ENCODE measurements around the gene RCOR2.
"Not testable (repeated sequence)": the region's sequence is repeated elsewhere in the genome, so short reads cannot be mapped to it uniquely, and the experiment has no call there.

RCOR2 gene

DNA sequence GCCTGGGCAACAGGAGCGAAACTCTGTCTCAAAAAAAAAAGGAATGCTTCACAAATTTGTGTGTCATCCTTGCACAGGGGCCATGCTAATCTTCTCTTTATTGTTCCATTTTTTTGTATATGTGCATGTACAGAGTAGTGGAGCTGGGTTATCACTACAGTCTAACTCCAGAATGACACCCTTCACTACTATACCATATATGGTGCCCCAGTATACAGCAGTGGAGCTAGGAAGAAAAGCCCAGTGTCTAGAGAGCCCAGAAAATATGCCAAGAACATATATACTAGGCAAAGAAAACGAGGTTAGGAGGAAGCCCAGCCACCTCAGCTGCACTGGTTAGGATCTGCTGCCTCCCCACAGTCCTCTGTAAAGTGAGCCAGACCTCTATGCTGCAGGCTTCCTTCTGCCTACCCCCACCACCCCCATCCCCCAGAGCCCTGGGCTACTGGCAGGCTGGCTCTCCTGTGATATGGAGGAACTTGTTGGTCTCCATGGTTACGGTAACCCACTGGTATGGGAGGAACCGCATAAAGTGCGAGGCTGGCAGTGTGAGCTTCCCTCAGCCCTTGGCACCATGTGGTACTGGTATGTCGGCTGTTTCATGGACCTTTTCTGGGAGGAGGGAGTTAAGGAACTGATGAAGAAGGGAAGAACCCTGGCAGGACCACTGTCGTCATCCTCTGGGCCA lies 34.3 kb downstream of the RCOR2 start:
- DNase-seq: peak in 12 of 56 donors; percentile 19 to 48 (median 28)

DNA sequence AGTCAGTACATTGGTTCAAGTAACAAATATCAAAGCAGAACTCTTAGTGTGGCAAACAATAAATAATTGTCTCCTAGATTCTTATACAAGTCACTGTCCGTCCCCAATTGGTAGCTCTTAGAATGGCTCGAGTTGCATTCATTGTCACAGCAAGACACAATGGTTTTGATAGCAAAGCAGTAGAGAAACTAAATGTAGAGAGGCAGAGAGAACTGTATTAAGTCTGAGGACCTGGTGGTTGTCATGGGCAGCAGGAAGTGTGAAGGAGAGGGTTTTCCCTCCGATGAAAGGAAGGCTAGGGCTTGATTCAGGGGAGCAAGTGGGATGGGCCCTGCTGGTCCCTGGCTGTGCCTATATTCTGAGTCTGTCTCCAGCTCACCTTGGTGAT lies 36.6 kb downstream of the RCOR2 start:
- DNase-seq: peak in 3 of 56 donors; percentile 14 to 48 (median 44)

DNA sequence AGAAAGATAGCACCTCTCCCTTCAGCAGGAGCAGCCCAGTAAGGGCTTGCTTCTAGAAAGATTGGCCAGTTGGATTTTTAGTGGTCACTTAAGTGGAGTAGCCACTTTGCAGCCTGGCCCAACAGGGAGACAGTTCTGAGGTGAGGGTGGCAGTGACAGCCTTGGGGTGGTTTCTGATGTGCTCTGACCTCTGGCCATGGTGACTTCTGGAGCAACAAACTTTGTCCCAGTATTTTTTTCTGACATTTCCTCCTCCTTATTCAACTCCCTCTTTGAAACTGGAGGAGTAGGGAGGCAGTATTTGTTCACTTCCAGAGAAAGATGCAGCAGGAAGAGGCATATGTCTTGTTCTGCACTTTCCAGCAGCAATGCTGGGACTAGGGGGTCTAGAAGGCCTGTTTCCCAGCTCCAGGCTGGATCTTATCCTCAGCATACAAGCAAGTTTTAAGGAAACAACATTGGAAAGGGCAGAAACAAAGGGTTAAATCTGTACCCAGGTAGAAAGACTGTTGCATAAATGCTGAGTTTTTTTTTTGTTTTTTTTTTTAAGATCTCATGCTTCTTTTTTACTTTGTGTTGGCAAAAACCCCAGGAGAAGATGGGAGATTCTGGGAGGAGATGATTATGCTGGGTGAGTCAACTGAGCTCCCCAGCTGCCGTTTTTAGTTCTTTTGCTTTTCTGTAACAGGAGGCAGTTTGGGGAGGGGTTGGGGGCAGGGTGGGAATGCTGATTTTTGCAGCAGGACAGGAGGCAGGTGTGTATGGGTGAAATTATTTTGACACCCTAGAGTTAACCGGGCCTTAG lies 37.2 kb downstream of the RCOR2 start:
- peak in 3 of 56 donors; percentile 21 to 48 (median 44) for DNase-seq

DNA sequence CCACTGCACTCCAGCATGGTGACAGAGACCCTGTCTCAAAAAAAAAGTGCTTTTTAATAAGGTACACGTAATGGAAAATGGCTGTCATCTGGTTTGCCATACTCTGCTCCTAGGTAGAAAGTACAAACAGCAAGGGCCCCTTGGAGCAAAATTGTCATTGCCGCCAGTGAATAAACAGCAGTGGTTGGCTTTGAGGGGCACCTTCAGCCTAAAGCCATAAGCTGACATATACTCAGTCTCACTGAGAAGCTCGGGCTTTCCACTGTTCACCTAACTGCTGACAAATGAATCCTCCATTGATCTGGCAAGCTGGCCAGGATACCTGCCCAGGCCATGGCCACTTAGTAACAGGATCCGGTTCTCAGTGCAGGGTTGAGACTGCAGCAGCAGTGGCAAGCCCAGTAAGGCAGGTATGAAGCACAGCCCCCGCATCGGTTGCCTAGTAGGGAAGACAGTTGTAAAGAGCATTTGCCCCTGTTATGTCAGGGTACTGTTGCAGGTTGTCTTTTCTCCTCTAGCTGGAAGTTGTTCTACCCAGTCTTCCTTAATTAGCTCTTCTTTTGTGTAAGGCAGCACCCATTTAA lies 39.2 kb downstream of the RCOR2 start:
- no peak for DNase-seq

DNA sequence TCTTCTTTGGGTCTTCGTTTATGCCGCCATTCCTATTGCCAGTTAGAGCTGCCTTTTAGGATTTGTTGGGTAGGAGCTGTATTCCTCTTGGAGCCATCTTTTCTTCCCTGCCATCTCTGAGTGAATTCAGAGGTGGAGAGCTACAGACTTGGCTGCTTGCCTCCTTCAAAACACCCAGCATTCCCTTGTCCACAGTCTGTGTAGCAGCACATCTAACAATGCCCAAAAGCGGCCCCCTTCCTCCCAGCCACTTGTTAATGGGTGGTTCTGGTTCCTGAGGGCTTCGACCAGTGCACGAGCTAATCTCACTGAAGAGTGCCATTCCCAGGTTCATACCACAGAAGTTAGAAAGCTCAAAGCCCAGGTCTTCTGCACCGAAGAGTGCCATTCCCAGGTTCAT lies 40.3 kb downstream of the RCOR2 start:
- peak in 2 of 56 donors; percentile 10 to 23 for DNase-seq

DNA sequence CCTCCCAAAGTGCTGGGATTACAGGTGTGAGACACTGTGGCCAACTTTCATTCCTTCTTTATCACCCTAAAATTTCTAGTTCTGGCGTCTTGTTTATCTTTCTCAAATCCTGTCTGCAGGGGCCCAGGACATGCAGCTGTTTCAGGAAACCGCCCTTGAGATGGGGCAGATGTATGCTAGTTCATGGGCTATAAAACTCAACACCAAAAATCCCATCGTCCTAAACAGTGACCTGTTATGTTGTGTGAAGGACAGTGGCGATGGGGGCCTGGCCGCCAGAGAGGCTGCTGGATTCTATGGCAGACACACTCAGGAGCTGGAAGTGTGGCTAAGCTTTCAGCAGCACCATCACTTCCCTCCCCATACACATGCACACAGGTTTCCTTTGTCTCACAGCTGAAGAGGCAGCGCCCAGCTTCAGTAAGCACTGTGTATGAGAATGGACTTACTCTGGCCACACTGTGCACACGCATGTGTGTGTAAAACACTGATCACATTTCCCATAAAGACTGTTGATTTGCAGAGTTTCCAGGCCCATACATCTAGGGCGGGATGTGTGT lies 41.4 kb downstream of the RCOR2 start:
- DNase-seq: no peak

DNA sequence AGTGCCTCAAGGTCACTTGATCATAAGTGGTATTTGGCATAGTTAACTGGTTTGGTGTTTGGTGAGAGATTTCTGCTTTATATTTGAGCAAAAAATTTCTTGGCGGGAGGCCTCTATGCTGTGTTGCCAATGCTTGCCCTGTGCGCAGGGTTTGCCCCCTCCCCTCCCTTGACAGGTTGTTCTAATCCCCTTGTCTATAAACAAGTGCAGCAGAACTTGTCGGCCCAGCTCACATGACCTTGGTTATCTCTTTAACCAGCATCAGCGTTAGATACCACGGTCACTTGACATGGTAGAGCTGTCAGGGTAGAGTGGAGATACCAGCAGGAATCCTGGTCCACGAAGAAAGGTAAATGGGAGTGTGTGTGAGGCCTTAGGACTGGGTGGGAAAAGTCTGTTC lies 42.5 kb downstream of the RCOR2 start:
- DNase-seq: no peak

DNA sequence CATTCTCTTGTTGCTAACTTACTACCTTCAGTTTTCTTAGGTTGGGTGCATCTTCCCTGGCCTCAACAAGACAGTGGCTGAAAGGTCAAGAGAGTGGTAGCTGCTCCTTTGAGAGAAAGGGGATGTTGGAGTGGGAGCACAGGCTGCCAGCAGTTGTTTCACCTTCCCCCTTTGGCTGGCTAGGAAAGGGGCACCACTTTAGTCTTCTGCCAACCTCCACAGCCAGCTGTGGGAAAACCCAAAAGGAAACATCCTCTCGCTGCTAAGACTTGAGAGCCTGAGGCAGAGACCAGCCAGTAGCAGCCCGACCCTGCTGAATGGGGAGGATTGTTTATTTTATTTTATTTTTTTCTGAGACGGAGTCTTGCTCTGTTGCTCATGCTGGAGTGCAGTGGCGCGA lies 43.7 kb downstream of the RCOR2 start:
- DNase-seq: no peak

DNA sequence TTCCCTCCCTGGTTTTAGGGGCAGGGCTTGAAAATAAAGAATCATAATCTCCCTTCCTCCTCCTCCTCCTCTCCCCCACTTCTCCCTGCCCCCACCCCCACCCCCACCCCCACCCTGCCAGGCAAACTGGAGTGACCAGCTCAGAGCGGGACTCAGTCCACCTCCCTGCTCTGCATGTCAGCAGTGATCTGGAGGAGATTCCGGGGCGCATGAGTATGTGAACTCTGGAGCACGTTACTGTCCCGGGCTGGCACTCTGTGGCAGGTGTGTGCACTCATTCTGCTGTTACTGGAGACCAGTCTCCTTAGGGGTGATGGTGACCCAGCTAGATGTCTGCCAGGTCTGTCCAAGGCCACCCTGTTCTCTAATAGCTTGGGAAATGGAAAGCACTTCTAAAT lies 44.2 kb downstream of the RCOR2 start:
- no peak for DNase-seq

DNA sequence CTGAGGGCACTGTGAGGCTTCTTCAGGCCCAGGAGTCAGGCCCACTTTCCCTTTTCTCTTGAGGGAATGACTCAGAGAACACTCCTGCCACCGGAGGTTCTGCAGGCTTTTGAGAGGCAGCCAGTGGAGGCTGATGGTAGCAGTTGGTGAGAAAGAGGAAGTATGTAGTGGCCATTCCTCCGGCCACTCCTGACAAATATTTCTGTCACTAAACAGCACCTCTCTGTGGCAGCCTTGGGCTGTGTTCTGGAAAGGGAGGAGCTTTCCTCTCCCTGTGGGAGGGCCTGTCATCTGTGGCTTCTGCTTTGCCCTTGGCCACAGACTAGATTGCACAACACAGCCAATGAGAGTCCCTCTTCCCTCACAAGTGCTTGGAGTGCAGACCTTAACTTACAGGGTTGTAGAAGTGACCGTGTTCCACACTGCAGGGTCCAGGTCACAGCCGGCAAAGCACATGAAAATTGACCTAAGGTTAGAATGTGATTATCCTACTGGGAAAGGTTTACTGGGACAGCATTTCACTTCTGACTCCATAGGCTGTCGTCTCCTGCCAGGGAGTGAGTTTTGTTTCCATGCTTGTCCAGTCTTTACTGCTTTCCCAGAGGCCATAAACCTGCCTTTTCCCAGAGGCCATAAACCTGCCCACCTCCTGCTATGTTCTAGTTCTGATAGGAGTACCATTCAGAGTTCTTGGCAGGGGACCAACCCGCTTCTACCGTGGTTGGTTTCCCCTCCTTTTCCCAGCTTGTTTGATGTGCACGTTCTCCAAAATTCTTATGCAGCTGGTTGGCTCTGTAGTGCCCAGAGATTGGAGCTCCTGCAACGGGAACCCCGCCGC lies 44.8 kb downstream of the RCOR2 start:
- peak in 51 of 56 donors; percentile 23 to 89 (median 64) for DNase-seq

DNA sequence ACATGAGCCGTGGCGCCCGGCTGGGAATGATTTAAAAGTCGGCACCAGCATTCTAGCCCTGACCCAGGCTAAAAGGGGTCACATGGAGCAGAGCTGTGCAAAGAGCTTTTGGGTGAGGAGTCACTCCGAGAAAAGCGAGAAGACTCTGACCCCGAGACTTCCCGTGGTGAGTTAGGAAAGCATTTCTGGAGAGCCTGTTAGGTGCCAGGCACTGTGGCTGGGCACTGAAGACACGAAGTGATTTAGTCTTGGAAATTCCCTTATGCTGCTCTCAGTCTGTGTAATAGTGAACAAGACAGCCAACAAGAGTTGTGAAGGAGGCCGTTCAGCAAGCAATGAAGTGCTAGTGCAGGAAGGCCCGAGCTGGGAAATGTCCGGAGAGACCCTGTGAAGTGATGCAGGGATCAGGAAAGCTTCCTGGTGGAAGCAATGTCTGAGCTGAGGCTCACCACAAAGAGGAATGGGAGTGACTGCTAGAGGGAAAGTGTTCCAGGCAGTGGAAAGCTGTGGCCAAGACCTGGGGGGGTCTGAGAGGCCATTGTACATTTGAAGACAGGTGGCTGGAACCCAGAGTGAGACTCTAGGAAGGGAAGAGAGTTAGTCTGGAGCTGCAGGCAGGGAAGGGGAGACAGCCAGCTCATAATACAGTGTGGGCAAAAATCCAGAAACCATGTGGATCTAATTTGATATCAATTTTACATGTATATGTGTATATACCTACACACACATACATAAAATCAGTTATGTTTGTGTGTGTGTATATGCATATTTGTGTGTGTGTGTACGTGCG lies 46.4 kb downstream of the RCOR2 start:
- no peak for DNase-seq

DNA sequence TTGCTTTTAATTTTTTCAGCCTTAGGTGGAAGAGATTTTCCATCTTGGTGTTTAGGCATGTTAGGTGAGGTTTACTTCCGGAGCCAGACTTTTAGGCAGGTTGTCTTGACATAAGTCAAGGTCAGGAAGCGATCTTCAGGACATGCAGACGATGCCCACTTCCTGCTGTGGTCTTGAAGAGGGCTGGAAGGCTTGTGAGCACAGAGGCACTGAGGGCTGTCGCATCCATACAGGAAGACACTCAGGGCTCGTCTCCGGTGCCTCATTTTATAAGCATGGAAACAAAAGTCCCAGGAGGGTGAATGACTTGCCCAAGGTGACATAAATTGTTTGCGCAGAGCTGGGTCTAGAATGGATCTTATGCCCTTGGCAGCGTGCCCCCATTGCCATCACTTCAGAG lies 47.3 kb downstream of the RCOR2 start:
- no peak for DNase-seq

DNA sequence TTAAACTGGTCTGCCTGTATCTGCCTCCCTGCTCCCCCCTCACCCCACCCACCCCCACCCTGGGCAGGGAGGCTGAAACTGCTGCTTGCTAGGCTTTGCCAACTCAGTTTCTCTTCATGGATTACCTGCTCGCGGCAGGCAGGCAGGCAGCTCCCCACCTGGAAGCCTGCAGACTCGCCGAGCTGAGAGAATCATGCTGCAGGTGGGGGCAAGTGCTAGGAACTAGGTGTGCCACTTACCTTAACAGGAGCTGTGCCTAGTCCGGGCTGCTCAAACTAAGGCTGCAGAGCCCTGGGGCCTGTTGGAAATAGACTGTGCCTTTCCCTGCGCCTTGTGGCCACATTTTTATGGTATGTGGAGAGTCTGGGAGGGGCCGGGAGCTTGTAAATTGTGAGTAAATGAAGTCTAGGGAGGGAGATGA lies 47.8 kb downstream of the RCOR2 start:
- no peak for DNase-seq

DNA sequence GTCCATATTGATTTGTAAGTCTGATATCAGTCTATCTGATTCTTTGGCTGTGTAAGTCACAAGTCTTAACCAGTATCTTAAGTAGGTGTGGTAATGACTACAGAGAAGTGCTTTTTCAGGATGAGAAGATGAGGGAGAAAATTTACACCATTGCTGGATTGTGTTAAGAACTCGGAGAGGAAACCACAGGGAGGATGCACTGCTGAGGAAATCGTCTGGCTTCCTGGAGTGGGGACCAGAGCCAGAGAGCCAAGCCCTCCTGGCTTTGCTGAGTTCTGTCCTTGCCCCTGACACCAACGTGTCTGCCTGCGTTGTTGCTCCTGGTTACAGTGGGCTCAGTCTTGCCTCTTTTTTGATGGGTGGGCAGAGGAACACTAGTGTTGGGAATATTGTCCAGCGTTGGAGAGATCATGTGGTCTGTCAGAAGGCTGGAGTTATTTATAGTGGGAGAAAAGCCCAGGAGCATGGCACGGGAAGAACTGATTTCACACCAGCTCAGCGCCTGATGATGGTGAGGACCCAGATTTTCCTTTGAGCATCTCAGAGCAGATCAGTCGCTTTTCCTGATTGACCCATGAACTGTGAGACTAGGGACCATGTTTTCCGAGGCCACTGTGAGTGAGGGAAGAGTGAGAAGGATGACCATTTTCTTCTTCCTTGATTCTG lies 48.4 kb downstream of the RCOR2 start:
- DNase-seq: no peak

DNA sequence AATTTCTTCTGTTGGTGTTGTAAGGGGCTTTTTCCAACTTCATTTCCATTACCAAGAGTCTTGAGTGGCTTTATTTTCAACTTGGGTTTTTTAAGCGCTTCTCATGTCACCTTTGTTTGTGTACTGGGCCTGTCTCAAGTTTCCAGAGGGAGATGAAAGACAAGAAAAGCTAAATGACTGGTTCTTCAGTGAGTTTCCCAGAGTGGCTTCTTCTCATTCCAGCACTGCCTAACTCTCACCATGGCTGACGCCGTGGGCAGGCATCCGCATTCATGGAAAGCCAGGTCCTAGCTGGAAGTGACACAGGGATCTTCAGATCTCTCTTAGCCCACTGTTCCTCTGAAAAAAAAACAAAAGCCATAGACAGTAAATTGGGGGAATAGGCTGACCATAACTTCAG lies 49.5 kb downstream of the RCOR2 start:
- DNase-seq: no peak

DNA sequence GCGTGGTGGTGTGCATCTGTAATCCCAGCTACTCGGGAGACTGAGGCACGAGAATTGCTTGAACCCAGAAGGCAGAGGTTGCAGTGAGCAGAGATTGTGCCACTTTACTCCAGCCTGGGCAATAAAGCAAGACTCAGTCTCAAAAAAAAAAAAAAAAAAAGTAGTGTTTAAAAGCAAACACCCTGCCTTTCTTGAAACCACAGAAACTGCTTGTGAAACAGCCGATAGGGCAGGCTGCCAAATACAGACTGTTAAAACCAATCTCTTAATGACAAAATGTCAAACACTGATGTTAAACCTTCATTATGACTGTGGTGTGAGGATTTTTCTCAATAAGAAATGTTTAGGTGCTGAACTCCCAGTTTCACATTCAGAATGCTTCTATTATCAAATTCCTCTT lies 50.8 kb downstream of the RCOR2 start:
- peak in 1 of 56 donors; percentile 57 for DNase-seq

DNA sequence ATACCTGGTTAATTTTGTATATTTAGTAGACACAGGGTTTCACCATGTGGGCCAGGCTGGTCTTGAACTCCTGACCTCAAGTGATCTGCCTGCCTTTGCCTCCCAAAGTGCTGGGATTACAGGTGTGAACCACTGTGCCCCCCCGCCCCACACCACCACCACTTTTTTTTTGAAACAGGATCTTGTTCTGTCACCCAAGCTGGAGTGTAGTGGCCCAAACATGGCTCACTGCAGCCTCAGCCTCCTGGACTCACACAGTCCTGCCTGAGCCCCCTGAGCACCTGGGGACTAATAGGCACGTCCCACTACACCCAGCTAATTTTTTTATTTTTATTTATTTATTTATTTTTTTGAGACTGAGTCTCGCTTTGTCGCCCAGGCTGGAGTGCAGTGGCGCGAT lies 53.3 kb downstream of the RCOR2 start:
- DNase-seq: not testable (repeated sequence)

DNA sequence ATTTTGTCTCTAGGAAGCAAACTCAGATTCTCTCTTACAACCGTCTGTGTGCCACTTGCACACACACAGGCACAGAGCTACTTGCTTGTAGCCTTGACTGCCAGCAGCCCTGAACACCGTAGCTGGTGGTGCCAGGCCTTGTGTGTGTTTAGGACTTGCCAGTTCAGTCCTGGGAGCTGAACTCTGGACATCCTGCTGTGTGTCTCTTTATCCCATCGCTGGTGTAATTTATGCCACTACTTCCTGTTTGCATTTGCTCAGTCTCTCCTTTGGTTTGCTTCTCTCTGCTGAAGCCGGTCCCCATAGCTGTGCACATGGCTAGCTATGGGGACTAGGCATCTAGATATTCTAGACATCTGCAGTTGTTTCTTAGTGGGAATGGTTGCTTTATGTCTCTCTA lies 54.0 kb downstream of the RCOR2 start:
- DNase-seq: peak in 1 of 56 donors; percentile 18

All from amygdala (tissue), 56 donors.